HEK293T (cell line): ENCODE data around the gene TRPM5.

ENCODE experiments used
- FOXK2 ChIP-seq: fragments of 450-650 bp; IDR thresholded peaks from 2 replicates; pipeline ENCODE4 v1.6.1; 2016; ENCODE audit warnings: mild to moderate bottlenecking
- PKNOX1 ChIP-seq: fragments of 450-650 bp; IDR thresholded peaks from 2 replicates; pipeline ENCODE4 v1.6.1; 2016
- SUZ12 ChIP-seq: fragments of 450-650 bp; IDR thresholded peaks from 2 replicates; pipeline ENCODE4 v1.6.1; 2016; ENCODE audit warnings: mild to moderate bottlenecking

- TF ChIP-seq SUZ12 (no peak), PKNOX1 (no peak), FOXK2 (no peak)
These were observed 43.4 kb downstream of the TRPM5 start for GRCh38 chr11:2400762-2401435.
